ENCODE results near the gene KSR1. TPM values are rescaled to one million over a fixed set of nuclear protein-coding genes. Genes with fewer than 3 reads are reported as not detected.

The KSR1 gene
- total and polyA plus RNA-seq, 9 of the 15 experiments (the other 6 are each of a cell fraction or from before 2014, with no cell fraction given): 1.4 to 51.7 (median 18.4) TPM

DNA sequence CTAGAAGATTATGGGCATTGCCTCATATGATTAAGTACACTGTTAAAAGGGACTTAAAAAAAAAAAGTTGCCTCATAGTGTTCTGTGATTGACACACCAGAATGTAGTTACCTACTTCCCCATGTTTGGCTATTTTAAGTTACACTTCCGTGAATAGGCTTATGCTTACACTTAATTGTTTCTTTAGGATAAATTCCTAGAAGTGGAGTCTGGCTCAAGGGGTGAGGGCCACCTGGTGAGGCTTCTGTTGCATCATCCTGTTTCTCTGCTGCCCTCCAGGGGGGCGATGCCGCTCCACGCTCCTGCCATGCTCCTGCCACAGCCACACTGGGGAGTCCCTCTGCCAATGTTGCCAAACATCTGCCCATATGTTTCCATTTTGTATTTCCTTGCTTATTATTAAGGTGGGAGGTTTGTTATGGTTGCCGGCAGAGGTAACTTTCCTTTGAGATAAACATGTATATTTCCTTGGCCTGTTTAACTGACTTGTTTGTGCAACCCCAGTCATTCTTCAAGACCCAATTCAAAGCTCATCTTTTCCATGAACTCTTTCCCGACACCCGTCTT is 73.1 kb downstream of the KSR1 start (continued):
- TF ChIP-seq TAF9B (IDR thresholded peaks at IDR 0.05; ENCODE audit: partially characterized antibody): peak; percentile 82
- no peak for TF ChIP-seq ZKSCAN1 (IDR thresholded peaks at IDR 0.05; ENCODE audit: low read depth, low read length)
- TF ChIP-seq, protein P1, sequence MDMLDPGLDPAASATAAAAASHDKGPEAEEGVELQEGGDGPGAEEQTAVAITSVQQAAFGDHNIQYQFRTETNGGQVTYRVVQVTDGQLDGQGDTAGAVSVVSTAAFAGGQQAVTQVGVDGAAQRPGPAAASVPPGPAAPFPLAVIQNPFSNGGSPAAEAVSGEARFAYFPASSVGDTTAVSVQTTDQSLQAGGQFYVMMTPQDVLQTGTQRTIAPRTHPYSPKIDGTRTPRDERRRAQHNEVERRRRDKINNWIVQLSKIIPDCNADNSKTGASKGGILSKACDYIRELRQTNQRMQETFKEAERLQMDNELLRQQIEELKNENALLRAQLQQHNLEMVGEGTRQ (CRISPR knock-in tag; IDR thresholded peaks at IDR 0.05): no peak
- TF ChIP-seq TEAD2 (tag; IDR thresholded peaks at IDR 0.05): no peak
- TF ChIP-seq DNMT1 (IDR thresholded peaks at IDR 0.05): no peak
- TF ChIP-seq, protein P2, sequence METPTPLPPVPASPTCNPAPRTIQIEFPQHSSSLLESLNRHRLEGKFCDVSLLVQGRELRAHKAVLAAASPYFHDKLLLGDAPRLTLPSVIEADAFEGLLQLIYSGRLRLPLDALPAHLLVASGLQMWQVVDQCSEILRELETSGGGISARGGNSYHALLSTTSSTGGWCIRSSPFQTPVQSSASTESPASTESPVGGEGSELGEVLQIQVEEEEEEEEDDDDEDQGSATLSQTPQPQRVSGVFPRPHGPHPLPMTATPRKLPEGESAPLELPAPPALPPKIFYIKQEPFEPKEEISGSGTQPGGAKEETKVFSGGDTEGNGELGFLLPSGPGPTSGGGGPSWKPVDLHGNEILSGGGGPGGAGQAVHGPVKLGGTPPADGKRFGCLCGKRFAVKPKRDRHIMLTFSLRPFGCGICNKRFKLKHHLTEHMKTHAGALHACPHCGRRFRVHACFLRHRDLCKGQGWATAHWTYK (CRISPR knock-in tag; IDR thresholded peaks at IDR 0.05): peak; percentile 70
- TF ChIP-seq SMC3 (conservative IDR thresholded peaks at IDR 0.05; ENCODE audit: insufficient read depth, low read depth, low read length): 0 out of 2 replicates have a peak, but pooled peaks have one; percentile 6
- TF ChIP-seq JUN (IDR thresholded peaks at IDR 0.05; ENCODE audit: borderline replicate concordance, low read depth, low read length): peak; percentile 73
- no peak for TF ChIP-seq JUN (CRISPR knock-in tag; IDR thresholded peaks at IDR 0.05; ENCODE audit: borderline replicate concordance)
- TF ChIP-seq NFRKB (IDR thresholded peaks at IDR 0.05; ENCODE audit: low read depth): peak; percentile 87; the same call in 1 of the 2 replicates
- TF ChIP-seq RFX1 (IDR thresholded peaks at IDR 0.05): no peak
- peak; percentile 95 for TF ChIP-seq ZSCAN32 (CRISPR knock-in tag; IDR thresholded peaks at IDR 0.05)
- TF ChIP-seq ZNF766 (CRISPR knock-in tag; conservative IDR thresholded peaks at IDR 0.05): peak; percentile 79
- peak; percentile 52; the same call in 1 of the 2 replicates for TF ChIP-seq SMARCC2 (IDR thresholded peaks at IDR 0.05; ENCODE audit: low read depth)
- peak; percentile 29; the same call in 1 of the 2 replicates for TF ChIP-seq RAD51 (IDR thresholded peaks at IDR 0.05; ENCODE audit: borderline replicate concordance, low read depth)
- TF ChIP-seq RUNX1 (IDR thresholded peaks at IDR 0.05; ENCODE audit: low read depth): no peak
- peak; percentile 94 for TF ChIP-seq BRD9 (IDR thresholded peaks at IDR 0.05; ENCODE audit: low read depth, partially characterized antibody)
- no peak for TF ChIP-seq POLR2AphosphoS5 (IDR thresholded peaks at IDR 0.05; ENCODE audit: control insufficient read depth, insufficient read depth, low read depth, low read length)
- TF ChIP-seq MYNN (IDR thresholded peaks at IDR 0.05): peak; percentile 88
- TF ChIP-seq MYNN (CRISPR knock-in tag; IDR thresholded peaks at IDR 0.05): no peak
- TF ChIP-seq PHTF2 (CRISPR knock-in tag; IDR thresholded peaks at IDR 0.05): no peak
- no peak for TF ChIP-seq ZSCAN29 (IDR thresholded peaks at IDR 0.05)
- no peak for TF ChIP-seq ZNF780A (CRISPR knock-in tag; IDR thresholded peaks at IDR 0.05)
- TF ChIP-seq, protein P3, sequence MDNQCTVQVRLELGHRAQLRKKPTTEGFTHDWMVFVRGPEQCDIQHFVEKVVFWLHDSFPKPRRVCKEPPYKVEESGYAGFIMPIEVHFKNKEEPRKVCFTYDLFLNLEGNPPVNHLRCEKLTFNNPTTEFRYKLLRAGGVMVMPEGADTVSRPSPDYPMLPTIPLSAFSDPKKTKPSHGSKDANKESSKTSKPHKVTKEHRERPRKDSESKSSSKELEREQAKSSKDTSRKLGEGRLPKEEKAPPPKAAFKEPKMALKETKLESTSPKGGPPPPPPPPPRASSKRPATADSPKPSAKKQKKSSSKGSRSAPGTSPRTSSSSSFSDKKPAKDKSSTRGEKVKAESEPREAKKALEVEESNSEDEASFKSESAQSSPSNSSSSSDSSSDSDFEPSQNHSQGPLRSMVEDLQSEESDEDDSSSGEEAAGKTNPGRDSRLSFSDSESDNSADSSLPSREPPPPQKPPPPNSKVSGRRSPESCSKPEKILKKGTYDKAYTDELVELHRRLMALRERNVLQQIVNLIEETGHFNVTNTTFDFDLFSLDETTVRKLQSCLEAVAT (IDR thresholded peaks at IDR 0.05): no peak
- TF ChIP-seq RFX5 (IDR thresholded peaks at IDR 0.05; ENCODE audit: low read depth, low read length): no peak
- no peak for TF ChIP-seq FOXJ3 (CRISPR knock-in tag; IDR thresholded peaks at IDR 0.05)
- TF ChIP-seq, protein P4, sequence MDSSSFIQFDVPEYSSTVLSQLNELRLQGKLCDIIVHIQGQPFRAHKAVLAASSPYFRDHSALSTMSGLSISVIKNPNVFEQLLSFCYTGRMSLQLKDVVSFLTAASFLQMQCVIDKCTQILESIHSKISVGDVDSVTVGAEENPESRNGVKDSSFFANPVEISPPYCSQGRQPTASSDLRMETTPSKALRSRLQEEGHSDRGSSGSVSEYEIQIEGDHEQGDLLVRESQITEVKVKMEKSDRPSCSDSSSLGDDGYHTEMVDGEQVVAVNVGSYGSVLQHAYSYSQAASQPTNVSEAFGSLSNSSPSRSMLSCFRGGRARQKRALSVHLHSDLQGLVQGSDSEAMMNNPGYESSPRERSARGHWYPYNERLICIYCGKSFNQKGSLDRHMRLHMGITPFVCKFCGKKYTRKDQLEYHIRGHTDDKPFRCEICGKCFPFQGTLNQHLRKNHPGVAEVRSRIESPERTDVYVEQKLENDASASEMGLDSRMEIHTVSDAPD (CRISPR knock-in tag; IDR thresholded peaks at IDR 0.05): peak; percentile 83
- TF ChIP-seq ARID1B (IDR thresholded peaks at IDR 0.05): peak; percentile 81
